ENCODE results near the gene ATF6. TPM values are rescaled to one million over a fixed set of nuclear protein-coding genes. Genes with fewer than 3 reads are reported as not detected.

The ATF6 gene
- total and polyA plus RNA-seq, 2 donors (not counting 1 experiment from before 2014, with no cell fraction given) = 5.7 to 26.6 TPM

- ChIA-PET CTCF (no interaction called here), POLR2A (no interaction called here)
- Histone ChIP-seq H4K20me1 (ENCODE audit: control insufficient read depth, insufficient read depth, low read length, poor library complexity, severe bottlenecking) (no peaks in the 10 kb centered on the region), H2AFZ (ENCODE audit: insufficient read depth, low read depth, low read length, poor library complexity, severe bottlenecking) (no peak overlapping the region), H3K4me3 (ENCODE audit: control extremely low read depth in 1 of 5, extremely low read depth in 1 of 5, insufficient read depth in 1 of 5, low read depth in 2 of 5, low read length in 4 of 5) (no peak overlapping the region), H3K9ac (ENCODE audit: low read length) (no peak overlapping the region), H3K79me2 (ENCODE audit: control insufficient read depth, insufficient read depth, low read length) (no peaks in the 10 kb centered on the region), H3K36me3 (replicated peaks in 1 of 2; ENCODE audit: control extremely low read depth in 1 of 2, control insufficient read depth in 1 of 2, extremely low read depth in 1 of 2, insufficient read depth in 2 of 2, low read length in 1 of 2) (peaks cover 12 to 30% of the 10 kb centered on the region in 2 experiments), H3K9me3 (ENCODE audit: control extremely low read depth in 1 of 3, control insufficient read depth in 2 of 3, insufficient read depth in 1 of 3, low read length in 2 of 3) (no peaks in the 10 kb centered on the region), H3K27ac (ENCODE audit: low read length in 2 of 2) (no peak overlapping the region), H3K4me1 (ENCODE audit: control insufficient read depth in 2 of 2, insufficient read depth in 2 of 2, low read length in 2 of 2) (no peaks in the 10 kb centered on the region), H3K27me3 (replicated peaks in 1 of 4; ENCODE audit: control extremely low read depth in 1 of 4, control insufficient read depth in 3 of 4, insufficient read depth in 4 of 4, low read length in 3 of 4) (no peaks in the 10 kb centered on the region), H3K4me2 (replicated peaks; ENCODE audit: low read depth, low read length, poor library complexity, severe bottlenecking) (no peak overlapping the region)
- no peak for DNase-seq
- no peak for ATAC-seq (ENCODE audit: low read depth)
- TF ChIP-seq EZH2 (IDR thresholded peaks at IDR 0.05; ENCODE audit: borderline replicate concordance, insufficient read depth, low read depth, low read length, poor library complexity, severe bottlenecking) = no peak
- no peak for TF ChIP-seq CTCF (IDR thresholded peaks at IDR 0.05)
- Mint-ChIP-seq H3K4me3 (no peak overlapping the region), H3K4me1 (no peaks in the 10 kb centered on the region), H3K9me3 (ENCODE audit: insufficient read depth) (no peaks in the 10 kb centered on the region), H3K27me3 (no peaks in the 10 kb centered on the region), H3K27ac (no peak overlapping the region)
- WGBS (ENCODE audit: insufficient coverage) = 93% methylated on average over 2 of the region's 2 CpGs
- intact Hi-C loops (cut with micrococcal nuclease) = no loop called here
These were observed 73.5 kb downstream of the ATF6 start for GRCh38 chr1:161839591-161839990.

GRCh38 chr1:161840363-161840762 is 74.2 kb downstream of the ATF6 start:
- H3K9me3 Mint-ChIP-seq (ENCODE audit: insufficient read depth) = no peaks in the 10 kb centered on the region

More at GRCh38 chr1:161840363-161840762, 74.2 kb downstream of the ATF6 start:
- H3K79me2 ChIP-seq (ENCODE audit: control insufficient read depth, insufficient read depth, low read length) = no peaks in the 10 kb centered on the region
- no peaks in the 10 kb centered on the region for H3K27me3 Mint-ChIP-seq
- POLR2A ChIA-PET = no interaction called here
- H3K36me3 ChIP-seq (replicated peaks in 1 of 2; ENCODE audit: control extremely low read depth in 1 of 2, control insufficient read depth in 1 of 2, extremely low read depth in 1 of 2, insufficient read depth in 2 of 2, low read length in 1 of 2) = peaks cover 12 to 30% of the 10 kb centered on the region in 2 experiments
- TF ChIP-seq CTCF (IDR thresholded peaks at IDR 0.05) = no peak
- TF ChIP-seq EZH2 (IDR thresholded peaks at IDR 0.05; ENCODE audit: borderline replicate concordance, insufficient read depth, low read depth, low read length, poor library complexity, severe bottlenecking) = no peak
- H3K27me3 ChIP-seq (replicated peaks in 1 of 4; ENCODE audit: control extremely low read depth in 1 of 4, control insufficient read depth in 3 of 4, insufficient read depth in 4 of 4, low read length in 3 of 4) = no peaks in the 10 kb centered on the region
- H3K4me3 Mint-ChIP-seq = no peak overlapping the region
- H3K4me2 ChIP-seq (replicated peaks; ENCODE audit: low read depth, low read length, poor library complexity, severe bottlenecking) = no peak overlapping the region
- H3K4me1 ChIP-seq (ENCODE audit: control insufficient read depth in 2 of 2, insufficient read depth in 2 of 2, low read length in 2 of 2) = no peaks in the 10 kb centered on the region
- CTCF ChIA-PET = no interaction called here
- no peak for DNase-seq
- H4K20me1 ChIP-seq (ENCODE audit: control insufficient read depth, insufficient read depth, low read length, poor library complexity, severe bottlenecking) = no peaks in the 10 kb centered on the region
- no CpG with 5 or more reads among the region's 1 CpG for WGBS (ENCODE audit: insufficient coverage)
- no peaks in the 10 kb centered on the region for H3K4me1 Mint-ChIP-seq
- H2AFZ ChIP-seq (ENCODE audit: insufficient read depth, low read depth, low read length, poor library complexity, severe bottlenecking) = no peak overlapping the region
- H3K4me3 ChIP-seq (ENCODE audit: control extremely low read depth in 1 of 5, extremely low read depth in 1 of 5, insufficient read depth in 1 of 5, low read depth in 2 of 5, low read length in 4 of 5) = no peak overlapping the region
- intact Hi-C loops (cut with micrococcal nuclease) = no loop called here
- no peak overlapping the region for H3K27ac Mint-ChIP-seq
- H3K27ac ChIP-seq (ENCODE audit: low read length in 2 of 2) = no peak overlapping the region
- H3K9ac ChIP-seq (ENCODE audit: low read length) = no peak overlapping the region
- H3K9me3 ChIP-seq (ENCODE audit: control extremely low read depth in 1 of 3, control insufficient read depth in 2 of 3, insufficient read depth in 1 of 3, low read length in 2 of 3) = no peaks in the 10 kb centered on the region
- ATAC-seq (ENCODE audit: low read depth) = no peak
